ENCODE results near the gene ACTL6B. TPM values are rescaled to one million over a fixed set of nuclear protein-coding genes. Genes with fewer than 3 reads are reported as not detected.

ACTL6B gene
- total RNA-seq, 1 donor from 2014 or later, result not detected

DNA sequence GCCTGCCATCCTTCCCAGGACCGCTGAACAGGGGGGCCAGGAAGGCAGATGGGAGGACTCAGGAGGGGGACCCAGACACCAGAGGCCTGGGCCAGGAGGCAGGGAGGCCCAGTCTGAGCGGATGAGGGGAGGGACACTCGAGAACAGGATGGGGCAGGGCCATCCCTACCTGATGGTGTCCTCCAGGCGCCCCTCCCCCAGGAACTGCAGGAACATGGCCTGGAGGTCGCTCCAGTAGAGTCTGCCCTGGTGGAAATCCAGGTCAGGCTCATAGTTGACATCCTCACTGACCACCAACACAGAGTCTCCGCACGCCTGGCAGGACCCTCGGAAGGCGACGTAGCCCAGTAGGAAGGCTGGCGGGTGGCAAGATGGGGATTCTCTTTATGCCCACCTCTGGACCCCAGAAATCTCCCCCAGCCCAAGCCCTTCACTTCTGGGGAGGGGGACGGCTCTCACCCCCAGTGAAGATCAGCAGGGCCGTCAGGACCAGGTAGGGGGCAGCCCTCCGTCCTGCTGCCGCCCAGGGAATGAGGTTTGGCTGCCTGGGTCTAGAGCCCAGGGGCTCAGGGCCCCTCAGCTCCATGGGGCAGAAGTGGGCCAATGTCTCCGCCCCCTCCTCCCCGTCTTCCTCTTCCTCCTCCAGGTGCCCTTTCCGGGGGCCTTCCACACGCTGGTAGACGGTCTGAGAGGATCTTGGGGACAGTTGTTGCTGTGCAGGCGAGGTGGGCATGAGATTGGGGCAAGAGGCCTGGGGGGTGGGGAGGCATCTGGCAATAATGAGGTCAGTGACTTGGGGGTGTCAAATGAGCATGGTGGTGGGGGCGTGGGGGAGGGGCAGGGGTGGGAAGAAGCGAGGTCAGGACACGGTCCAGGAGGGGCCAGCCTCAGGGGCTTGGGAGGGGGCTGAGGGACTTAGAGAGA lies 15.5 kb downstream of the ACTL6B start:
- Mint-ChIP-seq H3K4me3 (no peak overlapping the region), H3K4me1 (no peaks in the 10 kb centered on the region), H3K9me3 (no peaks in the 10 kb centered on the region), H3K27ac (no peak overlapping the region), H3K36me3 (ENCODE audit: low read depth) (peaks cover 3% of the 10 kb centered on the region), H3K27me3 (peaks cover 2% of the 10 kb centered on the region)
- intact Hi-C loops (cut with micrococcal nuclease), result no loop called here
- no peak for DNase-seq

DNA sequence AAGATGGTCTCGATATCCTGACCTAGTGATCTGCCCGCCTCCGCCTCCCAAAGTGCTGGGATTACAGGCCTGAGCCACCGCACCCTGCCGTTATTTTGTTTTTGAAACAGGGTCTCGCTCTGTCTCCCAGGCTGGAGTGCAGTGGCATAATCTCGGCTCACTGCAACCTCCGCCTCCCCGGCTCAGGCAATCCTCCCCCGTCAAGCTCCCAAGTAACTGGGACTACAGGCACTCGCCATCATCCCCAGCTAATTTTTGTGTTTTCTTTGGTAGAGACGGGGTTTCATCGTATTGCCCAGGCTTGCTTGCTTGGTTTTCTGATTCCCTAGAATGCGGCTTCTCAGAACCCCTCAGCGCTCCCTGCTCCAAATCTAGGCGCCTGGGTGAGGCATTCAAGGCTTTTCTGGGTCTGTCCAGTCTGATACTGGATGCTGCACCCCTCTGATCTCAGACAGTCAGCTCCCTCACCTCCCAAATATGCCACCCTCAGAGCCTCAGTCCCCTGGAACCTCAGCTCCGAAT lies 16.2 kb downstream of the ACTL6B start:
- H3K36me3 Mint-ChIP-seq (ENCODE audit: low read depth), result peaks cover 3% of the 10 kb centered on the region
- H3K9me3 Mint-ChIP-seq, result no peaks in the 10 kb centered on the region
- H3K4me3 Mint-ChIP-seq, result no peak overlapping the region
- no peak overlapping the region for H3K27ac Mint-ChIP-seq
- intact Hi-C loops (cut with micrococcal nuclease), result no loop called here
- no peaks in the 10 kb centered on the region for H3K4me1 Mint-ChIP-seq
- DNase-seq, result no peak
- no peaks in the 10 kb centered on the region for H3K27me3 Mint-ChIP-seq

DNA sequence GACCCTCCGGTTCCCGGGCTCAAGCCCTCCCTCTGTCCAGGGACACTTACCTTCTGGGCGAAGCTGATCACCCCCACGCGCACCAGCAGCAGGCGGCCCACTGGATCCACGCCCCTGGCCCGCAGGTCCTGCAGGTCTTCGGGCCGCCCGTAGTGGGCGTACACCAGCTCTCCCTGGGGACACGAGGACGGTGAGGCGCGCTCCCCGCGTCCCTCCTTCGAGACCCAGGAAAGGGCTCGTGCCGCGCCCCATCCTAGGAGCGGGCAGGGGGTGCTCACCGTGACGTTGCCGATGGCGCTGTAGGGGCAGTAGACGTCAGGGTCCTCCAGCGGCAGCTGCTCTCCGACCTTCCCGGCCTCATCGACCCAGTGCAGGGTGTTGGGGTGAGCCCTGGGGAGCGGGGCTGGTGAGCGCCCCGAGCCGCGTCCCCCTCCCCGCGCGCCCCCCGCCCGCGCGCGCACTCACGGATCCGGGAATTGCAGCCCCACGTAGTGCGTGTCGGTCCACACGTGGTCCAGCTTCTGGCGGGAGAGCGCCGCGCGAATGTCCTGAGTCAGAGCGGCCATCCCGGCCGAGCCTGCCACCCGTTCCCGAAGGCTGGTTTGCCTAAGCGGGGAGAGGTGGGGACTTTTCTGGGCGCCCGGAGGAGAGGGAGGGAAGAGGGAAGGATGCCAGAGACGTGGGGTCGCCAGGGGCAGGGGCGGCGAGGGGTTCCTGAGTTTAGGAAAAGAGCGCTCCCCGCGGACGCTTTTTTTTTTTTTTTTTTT lies 23.1 kb downstream of the ACTL6B start:
- H3K4me1 Mint-ChIP-seq, result peaks cover 32% of the 10 kb centered on the region
- peak overlapping the region; percentile 98 for H3K27ac Mint-ChIP-seq
- intact Hi-C loops (cut with micrococcal nuclease), result loop anchor here (1.0 to 5.0 kb wide), 3 partner anchors 46 to 219 kb away; partner anchors contain the start of genes FBXO24, LRCH4 and SLC12A9

GRCh38 chr7:100630066-100630465 lies 26.2 kb downstream of the ACTL6B start:
- DNase-seq, result no peak
- Mint-ChIP-seq H3K4me1 (peaks cover 49% of the 10 kb centered on the region), H3K27ac (no peak overlapping the region), H3K4me3 (no peak overlapping the region), H3K27me3 (no peaks in the 10 kb centered on the region), H3K9me3 (no peaks in the 10 kb centered on the region), H3K36me3 (ENCODE audit: low read depth) (peaks cover 15% of the 10 kb centered on the region)
- intact Hi-C loops (cut with micrococcal nuclease), result loop anchor here (5.0 kb wide), 1 partner anchor 222 kb away; the partner anchor contains the start of gene SLC12A9

More for the DNA sequence above, 23.1 kb downstream of the ACTL6B start:
- Mint-ChIP-seq H3K27me3 (no peaks in the 10 kb centered on the region), H3K9me3 (no peaks in the 10 kb centered on the region), H3K36me3 (ENCODE audit: low read depth) (peaks cover 16% of the 10 kb centered on the region), H3K4me3 (peak overlapping the region; percentile 92)
- DNase-seq, result peak; percentile 90

DNA sequence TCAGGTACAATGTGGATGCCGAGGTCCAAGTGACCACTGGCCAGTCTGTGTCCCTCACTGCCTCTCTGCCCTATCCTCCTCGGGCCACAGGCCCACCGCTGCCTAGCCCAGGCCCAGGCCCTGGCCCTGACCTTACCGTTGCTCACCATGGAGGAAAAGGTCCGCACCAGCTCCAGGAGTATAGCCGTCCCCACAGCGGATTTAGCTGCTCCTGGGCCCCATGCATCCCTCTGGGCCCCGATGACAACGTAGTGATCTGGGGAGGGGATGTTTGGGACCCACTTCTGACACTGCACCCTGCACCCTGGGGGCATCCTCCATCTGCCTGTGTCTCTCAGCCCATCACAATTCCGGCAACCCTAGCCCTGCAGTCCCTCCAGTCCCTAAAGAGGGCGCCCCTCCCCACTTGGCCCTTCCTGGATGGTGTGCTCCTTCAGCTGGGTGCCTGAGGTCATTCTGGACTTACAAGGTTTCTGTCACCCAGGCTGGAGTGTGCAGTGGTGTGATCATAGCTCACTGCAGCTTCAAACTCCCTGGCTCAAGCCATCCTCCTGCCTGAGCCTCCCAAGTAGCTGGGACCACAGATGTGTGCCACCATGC lies 27.0 kb downstream of the ACTL6B start:
- intact Hi-C loops (cut with micrococcal nuclease), result no loop called here
- Mint-ChIP-seq H3K27ac (peak overlapping the region; percentile 45), H3K9me3 (no peaks in the 10 kb centered on the region), H3K36me3 (ENCODE audit: low read depth) (peaks cover 15% of the 10 kb centered on the region), H3K4me3 (peak overlapping the region; percentile 48), H3K27me3 (no peaks in the 10 kb centered on the region), H3K4me1 (peaks cover 53% of the 10 kb centered on the region)
- peak; percentile 75 for DNase-seq

DNA sequence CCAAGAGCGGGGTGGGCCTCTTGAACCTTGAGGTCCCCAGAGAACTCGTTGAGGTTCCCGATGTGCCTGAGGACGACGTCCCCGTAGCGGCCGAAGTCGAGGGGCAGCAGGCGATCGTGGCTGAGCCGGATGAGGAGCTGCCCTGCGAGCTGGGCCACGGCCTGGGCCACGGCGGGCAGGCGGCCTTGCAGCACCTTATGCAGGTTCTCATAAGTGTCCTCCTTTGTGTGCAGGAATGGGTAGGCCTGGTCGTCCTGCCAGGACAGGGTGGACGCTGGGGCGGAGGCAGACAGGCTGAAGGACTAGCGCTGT lies 29.1 kb downstream of the ACTL6B start:
- intact Hi-C loops (cut with micrococcal nuclease), result no loop called here
- no peaks in the 10 kb centered on the region for H3K27me3 Mint-ChIP-seq
- no peak overlapping the region for H3K27ac Mint-ChIP-seq
- no peak for DNase-seq
- H3K4me1 Mint-ChIP-seq, result peaks cover 45% of the 10 kb centered on the region
- H3K9me3 Mint-ChIP-seq, result no peaks in the 10 kb centered on the region
- H3K4me3 Mint-ChIP-seq, result peak overlapping the region; percentile 82
- peaks cover 18% of the 10 kb centered on the region for H3K36me3 Mint-ChIP-seq (ENCODE audit: low read depth)

- no peaks in the 10 kb centered on the region for H3K9me3 Mint-ChIP-seq
- H3K4me3 Mint-ChIP-seq, result peak overlapping the region; percentile 82
- peaks cover 18% of the 10 kb centered on the region for H3K36me3 Mint-ChIP-seq (ENCODE audit: low read depth)
- H3K4me1 Mint-ChIP-seq, result peaks cover 42% of the 10 kb centered on the region
- DNase-seq, result peak; percentile 94
- H3K27me3 Mint-ChIP-seq, result no peaks in the 10 kb centered on the region
- H3K27ac Mint-ChIP-seq, result peak overlapping the region; percentile 76
- intact Hi-C loops (cut with micrococcal nuclease), result loop anchor here (1.0 kb wide), 2 partner anchors 14 to 47 kb away; partner anchors contain the start of genes GNB2 and MOSPD3
Observed at GRCh38 chr7:100626530-100627237, 29.6 kb downstream of the ACTL6B start.

DNA sequence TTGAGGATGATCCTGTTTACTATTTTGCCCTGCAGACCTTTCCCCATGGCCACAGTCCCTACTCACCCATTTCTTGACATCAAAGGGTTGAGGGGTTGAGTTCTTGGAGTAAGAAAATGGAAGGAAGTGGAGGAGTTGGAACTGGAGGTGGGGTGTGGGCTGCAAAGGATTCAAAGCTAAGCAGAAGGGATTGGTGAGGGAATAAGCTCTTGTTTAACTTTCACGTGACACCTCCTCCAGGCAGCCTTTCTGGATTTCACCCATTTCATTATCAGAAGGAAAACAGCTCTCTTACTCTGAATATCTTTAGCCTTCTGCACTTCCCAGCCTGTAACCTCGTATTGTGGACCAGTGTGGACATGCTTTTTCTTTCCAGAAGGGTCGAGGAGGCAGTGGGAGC lies 30.2 kb downstream of the ACTL6B start:
- intact Hi-C loops (cut with micrococcal nuclease), result loop anchor here (1.0 kb wide), 2 partner anchors 14 to 47 kb away; partner anchors contain the start of genes GNB2 and MOSPD3
- Mint-ChIP-seq H3K4me1 (peaks cover 44% of the 10 kb centered on the region), H3K27me3 (no peaks in the 10 kb centered on the region)

DNA sequence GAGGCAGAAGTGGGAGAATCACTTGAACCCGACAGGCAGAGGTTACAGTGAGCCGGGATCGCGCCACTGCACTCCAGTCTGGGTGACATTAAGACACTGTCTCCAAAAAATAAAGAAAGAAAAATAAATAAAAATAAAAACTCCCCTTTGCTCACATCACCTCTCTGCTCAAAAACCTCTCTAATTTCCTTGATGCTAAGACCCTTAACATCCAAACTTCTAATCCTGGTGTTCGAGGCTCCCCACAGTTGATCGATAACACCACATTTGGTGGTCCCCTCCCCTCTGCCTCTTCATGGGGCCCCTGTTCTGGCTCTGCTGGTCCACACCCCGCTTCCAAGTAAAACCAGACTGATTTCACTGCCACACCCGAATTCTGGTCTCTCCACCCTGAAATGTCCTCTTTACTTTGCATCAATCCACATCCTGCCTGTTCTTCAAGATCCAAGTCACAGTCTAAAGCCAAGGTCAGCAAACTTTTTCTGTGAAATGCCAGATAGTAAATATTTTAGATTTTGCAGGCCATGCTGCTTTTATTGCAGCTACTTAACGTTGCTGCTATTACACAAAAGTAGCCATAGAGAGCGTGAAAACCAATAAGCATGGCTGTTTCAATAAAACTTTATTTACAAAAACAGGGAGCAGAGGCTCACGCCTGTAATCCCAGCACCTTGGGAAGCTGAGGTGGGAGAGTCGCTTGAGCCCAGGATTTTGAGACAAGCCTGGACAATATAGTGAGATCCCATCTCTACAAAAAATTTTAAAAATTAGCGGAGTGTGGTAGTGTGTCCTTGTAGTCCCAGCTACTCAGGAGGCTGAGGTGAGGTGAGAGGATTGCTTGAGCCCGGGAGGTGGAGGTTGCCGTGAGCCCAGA lies 32.1 kb downstream of the ACTL6B start:
- H3K36me3 Mint-ChIP-seq (ENCODE audit: low read depth), result peaks cover 23% of the 10 kb centered on the region
- no peaks in the 10 kb centered on the region for H3K9me3 Mint-ChIP-seq
- DNase-seq, result peak; percentile 77
- peak overlapping the region; percentile 55 for H3K4me3 Mint-ChIP-seq
- peaks cover 38% of the 10 kb centered on the region for H3K4me1 Mint-ChIP-seq
- H3K27me3 Mint-ChIP-seq, result no peaks in the 10 kb centered on the region
- intact Hi-C loops (cut with micrococcal nuclease), result no loop called here
- H3K27ac Mint-ChIP-seq, result peak overlapping the region; percentile 54

More for the DNA sequence above, 30.2 kb downstream of the ACTL6B start:
- H3K27ac Mint-ChIP-seq, result no peak overlapping the region
- H3K36me3 Mint-ChIP-seq (ENCODE audit: low read depth), result peaks cover 22% of the 10 kb centered on the region
- peak overlapping the region; percentile 82 for H3K4me3 Mint-ChIP-seq
- no peak for DNase-seq
- no peaks in the 10 kb centered on the region for H3K9me3 Mint-ChIP-seq

GRCh38 chr7:100621554-100621953 lies 34.7 kb downstream of the ACTL6B start:
- no peak overlapping the region for H3K4me3 Mint-ChIP-seq

GRCh38 chr7:100620804-100621203 lies 35.4 kb downstream of the ACTL6B start:
- H3K27me3 Mint-ChIP-seq, result no peaks in the 10 kb centered on the region
- peaks cover 21% of the 10 kb centered on the region for H3K4me1 Mint-ChIP-seq
- no peaks in the 10 kb centered on the region for H3K9me3 Mint-ChIP-seq
- intact Hi-C loops (cut with micrococcal nuclease), result no loop called here
- peaks cover 14% of the 10 kb centered on the region for H3K36me3 Mint-ChIP-seq (ENCODE audit: low read depth)
- H3K4me3 Mint-ChIP-seq, result no peak overlapping the region
- DNase-seq, result no peak
- no peak overlapping the region for H3K27ac Mint-ChIP-seq

More at GRCh38 chr7:100621554-100621953, 34.7 kb downstream of the ACTL6B start:
- intact Hi-C loops (cut with micrococcal nuclease), result no loop called here
- Mint-ChIP-seq H3K27me3 (no peaks in the 10 kb centered on the region), H3K4me1 (peaks cover 28% of the 10 kb centered on the region), H3K9me3 (no peaks in the 10 kb centered on the region), H3K27ac (no peak overlapping the region), H3K36me3 (ENCODE audit: low read depth) (peaks cover 14% of the 10 kb centered on the region)
- DNase-seq, result no peak

DNA sequence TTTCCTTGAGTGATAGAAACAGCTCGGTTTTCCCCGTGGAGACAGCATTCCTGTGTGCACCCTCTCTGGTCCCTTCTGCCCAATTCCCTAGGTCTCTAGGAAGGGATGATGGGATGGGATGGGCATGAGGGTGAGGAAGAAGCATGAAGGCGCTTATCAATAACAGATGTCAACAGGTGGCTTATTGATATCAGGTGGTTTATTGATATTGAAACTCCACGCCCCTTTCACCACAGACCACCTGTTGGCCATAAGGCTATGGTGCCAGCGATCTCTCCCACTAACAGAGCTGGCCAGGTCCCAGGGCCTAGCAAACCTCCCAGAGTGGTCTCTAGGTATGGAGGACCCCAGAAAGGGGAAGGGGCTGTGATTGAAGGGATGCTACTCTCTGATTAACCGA lies 36.0 kb downstream of the ACTL6B start:
- intact Hi-C loops (cut with micrococcal nuclease), result no loop called here
- H3K9me3 Mint-ChIP-seq, result no peaks in the 10 kb centered on the region
- H3K27me3 Mint-ChIP-seq, result no peaks in the 10 kb centered on the region
- peaks cover 15% of the 10 kb centered on the region for H3K4me1 Mint-ChIP-seq
- H3K4me3 Mint-ChIP-seq, result no peak overlapping the region
- no peak overlapping the region for H3K27ac Mint-ChIP-seq
- no peak for DNase-seq
- H3K36me3 Mint-ChIP-seq (ENCODE audit: low read depth), result peaks cover 14% of the 10 kb centered on the region

Data from activated CD4-positive, alpha-beta T cell treated with anti-CD3 and anti-CD28 coated beads, Interleukin-2, amount 10 ng/mL, durations not matched to agents 24 days and 14 days (primary cell).